C1 segment of cervical spinal cord (tissue), 14 donors: ENCODE measurements around the gene SORCS2.

Experiments
- DNase-seq, 14 donors: peaks; one replicate each; lab custom pipeline; 2025; lab: John Stamatoyannopoulos, UW

SORCS2 gene

DNA sequence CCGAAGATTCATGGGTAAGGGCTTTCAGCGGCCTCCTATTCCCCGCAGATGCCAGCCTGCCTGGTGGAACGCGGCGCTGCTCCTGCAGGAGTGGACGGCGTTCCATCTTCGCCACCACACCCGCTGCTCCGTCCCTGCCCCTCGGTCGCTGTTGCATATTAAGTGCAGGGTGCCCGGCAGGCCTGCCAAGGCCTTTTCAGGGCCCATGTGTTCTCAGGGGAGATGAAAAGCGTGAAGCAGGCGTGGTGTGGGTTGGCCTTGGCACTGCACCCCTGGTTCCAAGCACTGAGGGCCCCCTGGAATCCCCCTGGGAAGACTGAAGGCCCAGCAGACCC lies 52.0 kb downstream of the SORCS2 start:
- peak in 9 of 14 donors; percentile 14 to 75 (median 54) for DNase-seq

DNA sequence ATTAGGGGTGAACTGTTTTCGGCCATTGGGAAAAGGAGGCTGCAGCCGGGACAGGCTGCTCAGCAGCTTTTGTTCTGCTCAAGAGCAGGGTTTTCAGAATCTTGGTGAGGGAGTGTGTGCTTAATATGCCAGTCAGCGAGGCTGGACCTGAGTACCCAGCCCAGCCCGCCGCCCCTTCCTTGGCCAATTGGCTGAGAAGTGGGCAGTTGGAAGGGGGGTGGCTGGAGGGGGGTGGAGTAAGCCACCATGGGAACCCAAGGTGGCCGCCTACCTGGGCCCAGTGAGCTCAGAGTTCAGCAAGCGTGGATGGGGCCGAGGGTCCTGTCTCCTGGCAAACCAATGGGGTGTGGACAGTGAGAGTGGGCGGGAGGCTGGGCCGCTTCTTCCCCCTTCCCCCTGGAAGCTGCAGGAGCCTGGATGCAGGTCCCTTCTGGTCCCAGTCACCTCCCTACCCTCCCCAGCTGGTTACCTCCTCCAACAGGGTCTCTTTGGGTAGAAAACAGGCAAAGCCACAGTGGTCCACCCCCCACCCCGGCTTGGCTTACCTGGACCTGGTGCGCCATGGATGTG lies 52.5 kb downstream of the SORCS2 start:
- peak in 5 of 14 donors; percentile 27 to 65 (median 43) for DNase-seq

DNA sequence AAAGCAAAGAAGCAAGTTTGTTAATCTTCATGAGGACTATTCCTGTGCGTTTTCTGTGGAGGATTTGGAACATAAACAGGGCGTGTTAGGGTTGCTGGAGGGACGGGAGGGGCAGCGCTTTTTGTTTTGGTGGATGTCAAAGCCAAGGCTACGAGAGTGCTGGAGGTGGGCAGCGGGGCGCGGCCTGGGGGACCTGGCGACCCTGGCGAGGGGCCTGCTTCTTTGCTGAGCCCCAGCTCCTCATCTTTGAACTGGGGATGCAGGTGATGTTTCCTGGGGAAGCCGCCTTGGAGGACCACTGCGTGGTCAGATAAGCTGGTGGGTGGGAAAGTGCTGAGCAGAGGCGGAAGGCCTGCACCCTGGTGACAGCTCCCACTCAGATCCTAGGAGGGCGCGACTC lies 55.2 kb downstream of the SORCS2 start:
- DNase-seq = no peak

DNA sequence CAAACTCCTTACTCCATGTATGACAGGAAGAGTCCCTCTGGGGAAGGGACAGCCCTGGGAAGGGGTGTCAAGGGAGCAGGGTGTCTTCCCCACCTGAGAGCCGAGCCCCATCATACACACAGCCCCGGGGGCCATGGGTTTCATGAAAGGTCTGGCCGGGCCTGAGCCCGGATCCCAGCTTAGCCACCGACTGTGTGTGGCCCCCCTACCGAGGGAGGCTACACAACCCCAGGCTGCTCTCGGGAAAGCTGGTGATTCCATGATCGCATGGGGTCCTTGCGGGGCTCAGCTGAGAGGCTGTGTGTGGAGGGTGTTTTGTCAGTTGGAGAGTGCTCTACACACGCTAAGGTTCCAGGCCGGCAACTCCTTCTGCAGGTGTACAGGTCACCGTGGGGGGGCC lies 55.6 kb downstream of the SORCS2 start:
- no peak for DNase-seq

DNA sequence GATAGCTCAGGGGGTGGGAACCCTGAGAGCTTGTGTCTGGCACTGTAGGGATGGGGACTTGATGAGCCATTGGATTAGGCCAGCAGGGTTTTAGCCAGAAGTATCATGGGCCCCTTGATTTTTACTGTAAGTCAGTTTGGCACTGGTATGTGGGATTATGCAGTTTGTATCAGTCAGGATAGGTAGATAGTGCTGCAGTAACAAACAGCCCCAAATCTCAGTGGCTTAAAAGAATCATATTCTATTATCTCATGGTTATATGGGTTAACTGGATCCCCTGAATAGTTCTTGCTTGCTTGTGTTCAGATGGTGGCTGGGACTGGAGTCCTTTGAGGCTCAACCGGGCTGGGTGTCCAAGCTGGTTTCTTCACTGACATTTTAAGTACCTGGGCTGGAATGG lies 56.5 kb downstream of the SORCS2 start:
- no peak for DNase-seq

DNA sequence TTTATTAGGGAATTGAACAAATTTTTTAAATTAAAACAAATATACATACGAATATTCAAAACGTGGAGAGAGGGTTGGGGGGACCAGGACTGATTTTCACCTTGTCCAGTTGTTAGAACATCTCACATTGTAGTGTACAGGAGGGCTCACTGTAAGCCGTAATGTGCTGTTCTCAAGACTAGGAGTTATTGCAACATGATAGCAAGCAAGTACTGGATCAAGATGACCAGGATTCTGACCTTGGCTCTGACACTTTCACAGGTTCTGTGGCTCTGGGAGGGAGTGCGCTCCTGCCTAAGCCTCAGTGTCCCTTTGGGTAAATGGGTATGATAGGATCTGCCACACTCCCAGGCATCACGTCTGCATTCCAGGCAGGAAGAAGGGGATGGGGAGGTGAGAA lies 59.0 kb downstream of the SORCS2 start:
- DNase-seq = no peak

DNA sequence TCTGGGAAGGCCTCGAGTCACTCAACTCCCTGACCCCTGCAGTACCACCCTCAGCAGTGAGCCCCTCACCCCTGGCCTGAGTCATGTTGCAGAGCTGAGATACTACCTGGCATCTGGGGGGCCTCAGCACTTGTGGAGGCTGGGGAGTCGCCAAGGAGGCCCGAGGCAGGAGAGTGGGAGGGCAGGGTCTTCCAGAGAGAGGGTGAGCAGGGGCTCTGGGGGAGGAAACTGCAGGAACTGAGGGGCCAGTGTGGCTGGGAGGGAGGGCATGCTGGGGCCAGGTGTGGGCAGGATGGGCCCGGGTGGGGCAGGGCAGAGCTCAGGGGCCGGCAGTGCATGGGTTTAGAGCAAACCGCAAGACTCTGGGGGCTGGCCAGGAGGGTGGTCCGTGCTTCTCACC lies 59.7 kb downstream of the SORCS2 start:
- DNase-seq = no peak

DNA sequence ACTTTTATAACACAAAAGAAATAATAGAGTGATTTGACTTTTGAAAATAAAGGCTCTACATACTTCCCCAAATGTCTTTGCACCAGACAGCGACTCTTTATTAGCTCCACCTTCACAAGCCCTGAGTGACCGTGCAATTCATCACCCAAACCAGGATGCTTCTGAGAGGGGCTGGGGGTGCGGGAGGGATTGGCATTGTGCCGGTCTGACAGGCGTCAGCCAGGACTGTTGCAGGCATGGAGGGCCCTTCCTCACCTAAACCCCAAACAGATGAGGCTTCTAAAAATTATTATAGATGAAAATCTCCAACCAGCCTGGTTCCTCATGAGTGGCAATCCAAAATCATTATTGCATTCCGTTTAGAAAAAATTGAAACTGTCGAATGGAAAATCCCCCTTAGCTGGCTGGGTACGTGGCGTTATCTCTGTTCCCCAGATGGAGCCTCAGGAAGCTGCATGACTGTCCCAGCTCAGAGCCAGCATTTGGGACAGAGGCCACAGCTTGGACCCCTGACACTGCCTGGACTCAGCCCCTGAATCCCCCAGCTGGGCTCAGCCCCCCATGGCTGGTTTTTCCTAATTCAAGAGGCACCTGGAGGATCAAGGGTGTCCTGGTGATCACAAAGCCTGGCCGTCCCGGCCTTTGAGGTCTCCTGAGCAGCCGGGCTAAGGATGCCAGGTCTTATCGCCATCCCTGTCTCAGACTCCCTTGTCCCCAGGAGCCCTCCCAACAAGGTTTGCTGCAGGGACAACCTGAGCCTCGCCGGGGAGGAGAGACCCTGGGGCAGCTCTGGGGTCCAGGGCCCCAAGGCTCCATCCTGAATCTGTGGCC lies 60.4 kb downstream of the SORCS2 start:
- no peak for DNase-seq

DNA sequence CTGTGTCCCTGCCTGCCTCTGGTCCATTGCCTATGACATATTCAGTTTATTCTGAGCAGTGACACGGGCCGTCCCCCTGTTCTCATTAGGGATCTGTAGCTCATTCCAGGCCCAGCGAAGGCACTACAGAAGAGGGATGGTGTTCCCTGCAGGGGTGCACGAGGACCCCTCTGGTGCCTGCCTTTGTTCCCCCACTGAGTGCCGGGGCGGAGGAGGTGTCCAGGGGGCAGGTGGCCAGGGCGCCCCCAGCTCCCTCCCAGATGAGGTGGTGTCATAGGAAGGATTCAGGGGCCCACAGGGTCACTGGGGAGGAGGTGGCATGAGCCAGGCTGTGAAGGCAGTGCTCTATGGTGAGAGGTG lies 61.0 kb downstream of the SORCS2 start:
- DNase-seq = no peak

DNA sequence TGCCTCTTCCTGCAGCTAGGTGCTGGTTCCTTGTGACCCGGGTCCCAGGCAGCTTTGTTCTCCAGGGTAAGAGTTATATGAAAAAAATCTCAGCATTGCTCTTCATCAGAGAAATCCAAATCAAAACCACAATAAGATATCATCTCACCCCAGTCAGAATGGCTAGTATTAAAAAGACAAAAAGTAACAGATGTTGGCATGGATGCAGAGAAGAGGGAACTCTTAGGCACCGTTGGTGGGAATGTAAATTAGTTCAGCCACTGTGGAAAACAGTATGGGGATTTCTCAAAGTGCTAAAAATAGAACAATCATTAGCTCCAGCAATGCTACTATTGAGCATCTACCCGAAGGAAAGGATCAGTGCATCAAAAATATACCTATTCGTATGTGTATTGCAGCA lies 61.5 kb downstream of the SORCS2 start:
- DNase-seq = no peak

DNA sequence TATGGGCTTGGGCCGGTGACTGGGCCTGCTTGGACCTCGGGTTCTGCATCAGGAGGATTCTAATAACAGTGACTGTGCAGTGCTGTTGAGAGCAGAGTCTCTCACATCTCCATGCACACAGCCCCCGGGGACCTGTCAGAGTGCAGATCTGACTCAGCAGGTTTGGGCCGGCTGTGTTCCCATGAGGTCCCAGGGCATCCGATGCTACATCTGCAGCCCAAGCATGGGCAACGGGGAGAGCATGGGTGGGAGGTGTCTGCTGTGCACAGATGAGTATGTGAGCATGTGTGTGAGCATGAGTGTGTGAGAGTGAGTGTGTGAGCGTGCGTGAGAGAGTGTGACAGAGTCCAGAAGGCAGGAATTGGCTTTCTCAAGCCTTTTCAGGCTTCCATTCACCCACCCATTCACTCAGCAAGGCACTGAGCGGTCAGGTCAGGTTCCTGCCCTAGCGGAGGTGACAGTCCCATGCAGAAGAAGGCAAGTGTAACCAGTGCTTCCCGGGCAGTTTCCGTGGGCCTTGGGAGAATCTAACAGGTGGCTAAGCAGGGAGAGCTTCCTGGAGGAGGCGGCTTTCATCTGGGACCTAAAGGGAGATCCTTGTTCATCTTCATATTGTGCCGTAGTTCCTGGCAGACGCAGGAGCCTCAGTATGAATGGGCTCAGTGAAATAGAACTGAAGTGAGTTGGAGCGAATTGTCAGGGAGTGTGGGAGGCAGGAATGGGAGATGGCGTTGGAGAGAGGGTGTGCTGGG lies 62.6 kb downstream of the SORCS2 start:
- DNase-seq = no peak

DNA sequence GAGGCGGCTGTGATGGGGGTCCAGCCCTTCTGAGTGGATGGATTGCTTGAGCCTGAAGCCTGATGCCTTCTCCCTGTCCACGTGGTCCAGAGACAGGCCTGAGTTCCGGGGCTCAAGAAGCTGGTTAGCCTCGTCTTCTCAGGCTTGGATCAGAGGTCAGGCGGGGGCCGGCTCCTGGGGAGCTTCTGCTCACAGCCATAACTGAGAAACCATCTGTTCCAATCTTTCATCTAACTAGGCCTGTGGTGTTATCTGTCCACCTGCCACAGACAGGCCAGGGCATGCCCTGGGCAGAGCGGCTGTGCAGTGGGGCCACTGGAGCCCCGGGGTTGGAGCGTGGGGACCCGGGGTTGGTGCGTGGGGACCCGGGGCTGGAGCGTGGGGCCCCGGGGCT lies 63.1 kb downstream of the SORCS2 start:
- no peak for DNase-seq

DNA sequence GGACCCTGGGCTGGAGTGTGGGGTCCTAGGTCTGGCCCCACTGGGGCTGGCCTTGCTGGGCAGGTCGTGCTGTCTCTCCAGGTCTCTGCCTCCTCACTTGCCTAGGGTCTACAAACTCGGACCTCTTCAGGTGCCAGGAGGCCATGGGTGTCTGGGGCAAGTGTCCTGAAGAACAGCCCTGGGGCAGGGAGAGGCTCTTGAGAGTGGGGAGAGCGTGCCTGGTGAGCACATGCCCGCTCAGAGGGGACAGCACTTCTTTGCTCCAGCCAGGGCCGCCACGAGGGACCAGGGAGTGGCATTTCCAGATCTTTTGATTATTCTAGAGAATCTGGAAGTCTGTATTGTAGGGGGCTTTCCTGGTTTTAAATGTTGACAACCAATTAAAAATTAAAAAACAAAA lies 63.7 kb downstream of the SORCS2 start:
- DNase-seq = no peak

DNA sequence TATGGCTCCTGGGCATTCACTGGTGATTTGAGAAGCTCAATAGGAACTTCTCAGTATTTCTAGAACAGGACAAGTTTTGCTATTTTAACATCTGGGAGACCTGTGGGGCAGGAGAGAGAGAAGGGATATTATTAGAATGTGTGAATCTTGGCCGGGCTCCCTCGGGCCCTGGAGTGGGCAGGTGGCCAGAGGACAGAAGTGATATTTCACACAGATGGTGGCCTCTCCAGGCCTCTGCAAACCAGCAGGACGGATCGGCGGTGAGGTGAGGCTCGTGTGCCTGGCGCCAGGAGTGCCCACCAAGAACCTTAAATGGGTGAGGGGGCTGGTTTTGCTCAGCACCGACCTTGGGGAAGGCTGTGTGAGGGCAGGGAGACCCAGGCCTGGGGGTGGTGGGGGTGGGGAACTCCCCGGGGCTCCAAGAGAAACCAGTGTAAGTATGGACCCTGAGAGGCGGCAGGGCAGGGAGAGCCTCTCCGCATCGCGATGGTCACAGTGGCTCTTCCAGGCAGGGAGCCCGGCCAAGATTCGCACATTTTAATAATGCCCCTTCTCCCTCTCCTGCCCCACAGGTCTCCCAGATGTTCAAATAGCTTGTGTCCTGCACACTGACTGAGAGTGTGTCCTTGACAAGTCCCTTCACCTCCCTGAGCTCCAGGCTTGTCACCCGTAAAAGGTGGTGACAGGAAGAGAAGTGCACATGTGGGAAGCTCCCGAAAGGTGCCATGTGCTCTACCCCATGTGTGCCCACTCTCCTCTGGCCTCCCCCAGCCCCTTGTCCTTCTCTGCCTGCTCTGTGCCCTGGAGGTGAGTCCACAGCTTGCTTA lies 64.9 kb downstream of the SORCS2 start:
- DNase-seq = no peak

DNA sequence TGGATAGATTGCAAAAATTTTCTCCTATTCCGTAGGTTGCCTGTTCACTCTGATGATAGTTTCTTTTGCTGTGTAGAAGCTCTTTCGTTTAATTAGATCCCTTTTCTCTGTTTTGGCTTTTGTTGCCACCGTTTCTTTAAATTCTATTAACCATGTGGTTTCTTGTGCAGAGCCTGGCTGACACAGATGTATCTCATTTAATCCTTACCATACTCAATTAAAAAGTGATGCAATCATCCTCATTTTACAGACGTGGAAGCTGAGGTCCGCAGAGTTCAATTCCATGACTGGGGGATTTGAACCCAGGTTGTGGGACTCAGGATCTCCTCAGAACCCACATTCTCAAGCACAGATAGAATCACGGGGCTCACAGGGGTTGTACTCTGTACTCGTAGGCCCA lies 66.7 kb downstream of the SORCS2 start:
- DNase-seq = no peak

DNA sequence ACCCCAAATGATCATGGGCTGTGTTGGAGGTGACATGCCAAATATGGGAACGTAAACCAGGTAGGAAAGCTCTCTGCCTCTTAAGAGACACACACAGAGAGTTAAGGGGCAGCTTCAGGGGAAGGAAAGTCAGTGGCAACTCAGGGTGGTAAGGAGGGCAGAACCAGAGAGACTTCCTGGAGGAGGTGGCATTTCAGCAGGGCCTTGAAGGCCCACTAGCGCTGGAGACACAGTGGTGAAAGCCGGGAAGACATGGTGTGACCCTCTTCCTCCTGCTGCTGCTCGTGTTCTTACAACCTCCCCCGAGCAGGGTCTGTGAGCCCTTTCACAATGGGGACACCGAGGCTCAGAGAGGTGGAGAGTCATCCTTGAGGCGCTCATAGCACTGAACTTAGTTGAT lies 68.2 kb downstream of the SORCS2 start:
- DNase-seq = no peak

DNA sequence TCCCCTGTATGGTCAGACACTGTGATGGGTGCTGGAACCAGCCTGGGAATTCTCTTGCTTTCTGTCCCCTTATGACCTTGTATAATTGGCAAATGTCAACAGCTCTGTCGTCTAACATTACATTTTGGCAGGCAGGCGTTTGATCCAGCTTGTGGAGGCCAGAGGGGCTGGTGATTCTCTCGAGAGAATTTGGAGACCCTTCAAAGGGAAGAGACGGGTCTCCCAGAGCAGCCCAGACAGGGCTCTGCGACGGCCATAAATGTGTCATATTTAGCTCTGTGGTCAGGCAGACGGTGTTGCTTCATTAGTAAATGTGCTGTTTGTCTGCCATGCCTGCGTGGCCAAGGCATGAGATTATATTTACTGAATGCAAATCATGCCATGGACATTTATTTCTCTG lies 68.7 kb downstream of the SORCS2 start:
- no peak for DNase-seq

DNA sequence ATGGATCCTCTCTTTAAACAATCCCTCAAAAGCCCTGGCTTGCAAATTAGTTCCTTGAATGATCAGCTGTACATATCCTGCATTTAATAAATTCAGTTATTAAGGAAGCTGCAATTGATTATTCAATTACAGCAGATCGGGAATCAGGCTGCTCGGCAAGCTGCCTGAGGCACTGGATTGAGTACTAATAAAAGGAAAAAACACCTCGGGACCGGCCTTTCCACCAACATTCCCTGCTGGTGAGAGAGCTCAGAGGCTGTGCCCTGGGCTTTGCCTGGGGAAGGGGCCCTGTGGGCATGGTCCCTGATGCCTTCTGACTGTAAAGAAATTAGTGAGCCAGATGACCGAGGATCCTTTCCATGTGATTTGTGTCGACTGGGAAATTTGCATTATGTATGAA lies 69.2 kb downstream of the SORCS2 start:
- no peak for DNase-seq

DNA sequence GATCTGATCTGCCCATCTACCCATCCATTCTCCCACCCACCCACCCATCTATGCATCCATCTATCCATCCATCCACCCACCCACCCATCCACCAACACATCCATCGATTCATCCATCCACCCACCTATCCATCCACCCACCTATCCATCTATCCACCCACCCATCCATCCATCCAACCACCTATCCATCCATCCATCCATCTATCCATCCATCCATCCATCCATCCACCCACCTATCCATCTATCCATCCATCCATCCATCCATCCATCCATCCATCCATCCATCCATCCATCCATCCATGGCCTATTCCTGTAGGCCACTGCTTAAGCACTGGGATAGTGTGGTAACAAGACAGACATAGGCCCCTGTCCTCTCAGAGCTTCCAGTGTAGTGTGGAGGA lies 69.8 kb downstream of the SORCS2 start:
- DNase-seq = no peak

DNA sequence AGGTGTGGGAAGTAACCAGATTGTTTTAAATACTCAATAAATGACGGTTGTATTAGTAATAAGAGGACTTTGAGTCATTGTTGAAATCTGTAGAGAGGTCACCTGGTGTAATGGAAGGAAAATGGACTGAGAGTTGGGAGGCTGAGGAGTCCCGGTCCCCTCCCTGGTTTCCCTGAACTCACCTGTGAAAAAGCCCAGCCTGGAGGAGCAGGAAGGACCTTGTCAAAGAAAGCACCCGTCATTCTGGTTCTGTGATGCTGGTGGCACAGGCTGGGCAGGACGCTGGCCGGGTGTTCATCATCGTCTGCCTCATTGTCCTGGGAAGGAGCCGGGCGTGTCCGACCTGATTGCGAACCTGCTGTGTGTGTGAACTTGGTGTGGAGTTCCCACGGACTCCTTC lies 70.8 kb downstream of the SORCS2 start:
- DNase-seq = no peak

DNA sequence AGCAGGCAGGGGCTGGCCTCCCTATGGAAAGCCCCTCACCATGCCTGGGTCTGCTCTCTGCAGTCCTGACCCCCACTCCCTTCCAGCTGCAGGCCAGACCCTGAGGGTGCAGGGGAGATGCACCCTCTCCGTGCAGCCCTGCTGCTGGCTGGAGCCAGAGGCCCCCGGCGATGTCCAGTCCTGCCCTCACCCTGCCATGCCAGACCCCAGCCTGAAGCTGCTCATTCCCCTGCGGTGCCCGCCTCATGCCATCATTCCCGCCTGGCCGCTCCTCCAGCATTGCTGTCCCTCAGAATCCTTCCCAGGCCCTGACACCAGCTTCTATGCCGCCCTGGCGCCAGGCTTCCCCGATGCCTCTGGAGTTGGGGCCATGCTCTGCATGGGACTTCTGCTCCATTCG lies 72.4 kb downstream of the SORCS2 start:
- DNase-seq = no peak
